OCI-LY1 (cell line): Measurements from ENCODE around the gene TPRA1.

Experiments
- H2AFZ ChIP-seq: fragments of 200-600 bp; sonication (generic), shearing (Covaris generic); 2 replicates; pipeline ENCODE4 v1.6.0; 2014; ENCODE audit warnings: antibody characterized with exemption, mild to moderate bottlenecking, low read length
- H3F3A ChIP-seq: fragments of 200-600 bp; sonication (generic), shearing (Covaris generic); 2 replicates; pipeline ENCODE4 v1.6.0; 2014; ENCODE audit warnings: mild to moderate bottlenecking, antibody characterized with exemption, low read length, moderate library complexity; ENCODE audit not compliant: insufficient read depth
- H3K27ac ChIP-seq: fragments of 200-600 bp; sonication (generic); 2 replicates; pipeline ENCODE4 v1.5.1; 2014; ENCODE audit warnings: low read length, mixed run types, mild to moderate bottlenecking, low read depth; ENCODE audit not compliant: poor library complexity, severe bottlenecking
- H3K27me3 ChIP-seq: fragments of 200-600 bp; sonication (generic); 2 replicates; pipeline ENCODE4 v1.6.0; 2014; ENCODE audit warnings: antibody characterized with exemption, mild to moderate bottlenecking, low read length, moderate library complexity; ENCODE audit not compliant: insufficient read depth
- H3K36me3 ChIP-seq: fragments of 200-600 bp; sonication (generic); 2 replicates; pipeline ENCODE4 v1.6.1; 2014; ENCODE audit warnings: mild to moderate bottlenecking, antibody characterized with exemption, low read length, moderate library complexity, mixed read lengths; ENCODE audit not compliant: insufficient read depth
- H3K4me1 ChIP-seq: fragments of 200-600 bp; sonication (generic); 2 replicates; pipeline ENCODE4 v1.5.1; 2014; ENCODE audit warnings: mild to moderate bottlenecking, low read length, moderate library complexity; ENCODE audit not compliant: insufficient read depth, severe bottlenecking
- H3K4me2 ChIP-seq: fragments of 200-600 bp; sonication (generic), shearing (Covaris generic); 2 replicates; pipeline ENCODE4 v1.6.1; 2014; ENCODE audit warnings: low read length
- H3K4me3 ChIP-seq: fragments of 200-600 bp; sonication (generic); 2 replicates; pipeline ENCODE4 v1.5.1; 2014; ENCODE audit warnings: low read length, low read depth, mild to moderate bottlenecking, mixed read lengths; ENCODE audit not compliant: poor library complexity, severe bottlenecking
- H3K79me2 ChIP-seq: fragments of 200-600 bp; shearing (Covaris generic); 2 replicates; pipeline ENCODE4 v1.6.1; 2016; ENCODE audit warnings: mixed run types, low read length, mixed read lengths; ENCODE audit not compliant: insufficient read depth
- H3K9ac ChIP-seq: fragments of 200-600 bp; sonication (generic), shearing (Covaris generic); 2 replicates; pipeline ENCODE4 v1.6.1; 2014; ENCODE audit warnings: mild to moderate bottlenecking, low read length, mixed read lengths
- H3K9me2 ChIP-seq: fragments of 200-600 bp; sonication (generic), shearing (Covaris generic); 2 replicates; pipeline ENCODE4 v1.6.1; 2014; ENCODE audit warnings: low read depth, mild to moderate bottlenecking, low read length, mixed read lengths
- H3K9me3 ChIP-seq: fragments of 200-600 bp; shearing (Covaris generic); 2 replicates; pipeline ENCODE4 v1.6.1; 2014; ENCODE audit warnings: low read length, mixed read lengths
- H4K20me1 ChIP-seq: fragments of 200-600 bp; sonication (generic), shearing (Covaris generic); 2 replicates; pipeline ENCODE4 v1.6.0; 2016; ENCODE audit warnings: mild to moderate bottlenecking, low read length; ENCODE audit not compliant: insufficient read depth
- EZH2 ChIP-seq: fragments of 200-600 bp; sonication (generic), shearing (Covaris generic); IDR thresholded peaks from 2 replicates; pipeline ENCODE4 v1.8.0; 2017; ENCODE audit warnings: borderline replicate concordance, mixed run types, mild to moderate bottlenecking, antibody characterized with exemption, low read length, moderate library complexity, mixed read lengths
- TF ChIP-seq, protein P1 (sequence below): fragments of 200-600 bp; sonication (generic), shearing (Covaris generic); IDR thresholded peaks from 2 replicates; pipeline ENCODE4 v1.5.1; 2017; ENCODE audit warnings: mild to moderate bottlenecking, antibody characterized with exemption, low read length, moderate library complexity, mixed read lengths

TPRA1 gene

DNA sequence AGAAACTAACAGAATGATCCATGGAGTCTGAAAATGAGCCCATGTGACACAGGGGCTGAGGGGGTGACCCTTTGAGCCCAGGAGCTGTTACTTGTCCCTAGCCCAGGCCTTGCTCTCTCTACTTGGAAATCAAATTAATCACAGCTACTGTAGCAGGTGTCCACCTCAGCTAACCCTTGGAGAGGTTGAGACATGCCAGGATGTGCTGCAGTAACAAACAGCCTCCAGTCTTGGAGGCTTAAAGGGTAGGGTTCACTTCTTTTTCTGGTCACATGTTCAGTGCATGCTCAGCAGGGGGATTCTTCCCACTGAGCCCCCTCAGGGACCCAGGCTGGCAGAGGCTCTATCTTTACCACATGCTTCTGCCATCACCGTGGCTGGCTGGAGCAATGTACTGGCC, 21.4 kb downstream of the TPRA1 start:
- Histone ChIP-seq H4K20me1 (no peaks in the 10 kb centered on the region), H2AFZ (no peak overlapping the region), H3K27ac (no peak overlapping the region), H3K4me2 (no peak overlapping the region), H3K9me3 (no peaks in the 10 kb centered on the region), H3K4me1 (no peaks in the 10 kb centered on the region), H3K27me3 (no peaks in the 10 kb centered on the region), H3K9ac (no peak overlapping the region), H3K9me2 (no peaks in the 10 kb centered on the region), H3F3A (no peaks in the 10 kb centered on the region), H3K4me3 (no peak overlapping the region), H3K79me2 (no peaks in the 10 kb centered on the region), H3K36me3 (peaks cover 36% of the 10 kb centered on the region)
- TF ChIP-seq, protein P1, sequence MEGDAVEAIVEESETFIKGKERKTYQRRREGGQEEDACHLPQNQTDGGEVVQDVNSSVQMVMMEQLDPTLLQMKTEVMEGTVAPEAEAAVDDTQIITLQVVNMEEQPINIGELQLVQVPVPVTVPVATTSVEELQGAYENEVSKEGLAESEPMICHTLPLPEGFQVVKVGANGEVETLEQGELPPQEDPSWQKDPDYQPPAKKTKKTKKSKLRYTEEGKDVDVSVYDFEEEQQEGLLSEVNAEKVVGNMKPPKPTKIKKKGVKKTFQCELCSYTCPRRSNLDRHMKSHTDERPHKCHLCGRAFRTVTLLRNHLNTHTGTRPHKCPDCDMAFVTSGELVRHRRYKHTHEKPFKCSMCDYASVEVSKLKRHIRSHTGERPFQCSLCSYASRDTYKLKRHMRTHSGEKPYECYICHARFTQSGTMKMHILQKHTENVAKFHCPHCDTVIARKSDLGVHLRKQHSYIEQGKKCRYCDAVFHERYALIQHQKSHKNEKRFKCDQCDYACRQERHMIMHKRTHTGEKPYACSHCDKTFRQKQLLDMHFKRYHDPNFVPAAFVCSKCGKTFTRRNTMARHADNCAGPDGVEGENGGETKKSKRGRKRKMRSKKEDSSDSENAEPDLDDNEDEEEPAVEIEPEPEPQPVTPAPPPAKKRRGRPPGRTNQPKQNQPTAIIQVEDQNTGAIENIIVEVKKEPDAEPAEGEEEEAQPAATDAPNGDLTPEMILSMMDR: no peak

DNA sequence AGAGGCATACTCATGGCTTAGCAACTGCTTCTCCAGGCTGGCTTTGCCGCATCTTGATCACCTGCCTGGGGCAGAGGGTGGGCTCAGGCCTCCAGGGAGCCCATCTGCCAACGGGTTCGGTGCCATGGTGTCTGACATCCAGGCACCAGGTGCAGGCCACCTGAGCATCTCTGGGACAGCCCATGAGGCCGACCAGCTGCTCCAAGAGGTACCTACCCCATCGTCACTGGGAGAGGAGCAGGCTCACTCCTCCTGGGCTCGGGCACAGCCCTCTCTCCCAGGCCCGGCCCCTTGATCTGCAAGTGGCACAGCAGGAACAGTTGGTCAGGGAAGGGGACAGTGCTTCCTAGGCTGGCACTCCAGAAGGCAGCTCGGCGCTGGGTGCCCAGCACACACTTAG, 21.9 kb downstream of the TPRA1 start:
- Histone ChIP-seq H3K36me3 (peaks cover 30% of the 10 kb centered on the region; the same call in 1 of the 2 replicates), H4K20me1 (no peaks in the 10 kb centered on the region), H3K9me2 (no peaks in the 10 kb centered on the region), H3K4me3 (no peak overlapping the region), H3K27me3 (no peaks in the 10 kb centered on the region), H3F3A (no peaks in the 10 kb centered on the region), H3K4me1 (no peaks in the 10 kb centered on the region), H3K9me3 (no peaks in the 10 kb centered on the region), H3K9ac (no peak overlapping the region), H3K4me2 (no peak overlapping the region), H2AFZ (no peak overlapping the region), H3K27ac (no peak overlapping the region), H3K79me2 (no peaks in the 10 kb centered on the region)
- no peak for TF ChIP-seq EZH2
- TF ChIP-seq, protein P1: no peak

GRCh38 chr3:127566833-127567232, 23.7 kb downstream of the TPRA1 start:
- Histone ChIP-seq H3K9me2 (no peaks in the 10 kb centered on the region), H3K79me2 (no peaks in the 10 kb centered on the region), H3K27ac (no peak overlapping the region), H3K27me3 (no peaks in the 10 kb centered on the region), H3K4me1 (no peaks in the 10 kb centered on the region), H3K4me3 (no peak overlapping the region), H3F3A (no peaks in the 10 kb centered on the region), H3K9ac (no peak overlapping the region), H2AFZ (no peak overlapping the region), H3K4me2 (no peak overlapping the region), H3K36me3 (peaks cover 13% of the 10 kb centered on the region; the same call in 1 of the 2 replicates), H3K9me3 (no peaks in the 10 kb centered on the region), H4K20me1 (no peaks in the 10 kb centered on the region)
- TF ChIP-seq, protein P1: no peak
- no peak for TF ChIP-seq EZH2
